ENCODE data around the gene ENOX1. TPM values are rescaled to one million over a fixed set of nuclear protein-coding genes. Genes with fewer than 3 reads are reported as not detected.
A peak's percentile ranks its signal among the peaks of the same experiment; 100 is the strongest.

The ENOX1 gene
- total RNA-seq, 1 donor from 2014 or later = 1.1 TPM

GRCh38 chr13:43362556-43362955, 424.2 kb downstream of the ENOX1 start:
- Mint-ChIP-seq H3K27ac (no peak overlapping the region), H3K9me3 (no peaks in the 10 kb centered on the region), H3K36me3 (no peaks in the 10 kb centered on the region), H3K4me3 (no peak overlapping the region), H3K27me3 (ENCODE audit: insufficient read depth, low read depth) (no peaks in the 10 kb centered on the region), H3K4me1 (peaks cover 24% of the 10 kb centered on the region)
- Histone ChIP-seq H3K9me3 (ENCODE audit: low read depth) (no peaks in the 10 kb centered on the region), H3K9ac (no peak overlapping the region), H3K4me3 (no peak overlapping the region), H3K27ac (no peak overlapping the region), H3K79me2 (ENCODE audit: low read depth) (no peaks in the 10 kb centered on the region), H3K4me2 (no peak overlapping the region), H3K27me3 (no peaks in the 10 kb centered on the region), H3F3A (ENCODE audit: low read depth) (peaks cover 18% of the 10 kb centered on the region), H4K20me1 (ENCODE audit: low read depth) (no peaks in the 10 kb centered on the region), H2AFZ (replicated peaks) (peak overlapping the region; percentile 85), H3K36me3 (no peaks in the 10 kb centered on the region), H3K4me1 (peaks cover 30% of the 10 kb centered on the region)
- TF ChIP-seq CTCF (IDR thresholded peaks at IDR 0.05) (no peak), EZH2 (IDR thresholded peaks at IDR 0.05) (no peak), EZH2phosphoT487 (IDR thresholded peaks at IDR 0.05) (no peak)
- no peak for DNase-seq (ENCODE audit: low spot score)

GRCh38 chr13:43360892-43361610, 425.7 kb downstream of the ENOX1 start:
- H3K36me3 ChIP-seq = no peaks in the 10 kb centered on the region
- no peaks in the 10 kb centered on the region for H3K27me3 ChIP-seq
- DNase-seq (ENCODE audit: low spot score) = no peak
- peaks cover 18% of the 10 kb centered on the region for H3F3A ChIP-seq (ENCODE audit: low read depth)
- Mint-ChIP-seq H3K9me3 (no peaks in the 10 kb centered on the region), H3K4me3 (no peak overlapping the region), H3K4me1 (peaks cover 28% of the 10 kb centered on the region), H3K27ac (no peak overlapping the region), H3K27me3 (ENCODE audit: insufficient read depth, low read depth) (no peaks in the 10 kb centered on the region), H3K36me3 (no peaks in the 10 kb centered on the region)
- H3K4me3 ChIP-seq = no peak overlapping the region
- H4K20me1 ChIP-seq (ENCODE audit: low read depth) = no peaks in the 10 kb centered on the region
- H3K4me1 ChIP-seq = peaks cover 30% of the 10 kb centered on the region
- H3K9me3 ChIP-seq (ENCODE audit: low read depth) = no peaks in the 10 kb centered on the region
- H3K79me2 ChIP-seq (ENCODE audit: low read depth) = no peaks in the 10 kb centered on the region
- H3K27ac ChIP-seq = no peak overlapping the region
- H3K9ac ChIP-seq = no peak overlapping the region
- H2AFZ ChIP-seq (replicated peaks) = no peak overlapping the region
- H3K4me2 ChIP-seq = no peak overlapping the region
- TF ChIP-seq EZH2phosphoT487 (IDR thresholded peaks at IDR 0.05) = no peak
- TF ChIP-seq CTCF (IDR thresholded peaks at IDR 0.05) = no peak
- TF ChIP-seq EZH2 (IDR thresholded peaks at IDR 0.05) = no peak

- Mint-ChIP-seq H3K27me3 (ENCODE audit: insufficient read depth, low read depth) (no peaks in the 10 kb centered on the region), H3K4me1 (peaks cover 31% of the 10 kb centered on the region), H3K4me3 (no peak overlapping the region), H3K9me3 (no peaks in the 10 kb centered on the region), H3K36me3 (no peaks in the 10 kb centered on the region), H3K27ac (no peak overlapping the region)
- Histone ChIP-seq H3K27me3 (no peaks in the 10 kb centered on the region), H3K4me2 (peak overlapping the region; percentile 48), H3K36me3 (no peaks in the 10 kb centered on the region), H3K4me3 (no peak overlapping the region), H3K9me3 (ENCODE audit: low read depth) (no peaks in the 10 kb centered on the region), H3K4me1 (peaks cover 30% of the 10 kb centered on the region), H2AFZ (replicated peaks) (peak overlapping the region; percentile 96), H3K9ac (no peak overlapping the region), H3F3A (ENCODE audit: low read depth) (peaks cover 18% of the 10 kb centered on the region), H3K79me2 (ENCODE audit: low read depth) (no peaks in the 10 kb centered on the region), H4K20me1 (ENCODE audit: low read depth) (no peaks in the 10 kb centered on the region), H3K27ac (no peak overlapping the region)
- TF ChIP-seq CTCF (IDR thresholded peaks at IDR 0.05) (no peak), EZH2 (IDR thresholded peaks at IDR 0.05) (no peak), EZH2phosphoT487 (IDR thresholded peaks at IDR 0.05) (no peak)
- no peak for DNase-seq (ENCODE audit: low spot score)
Measured at GRCh38 chr13:43360171-43360570, 426.6 kb downstream of the ENOX1 start.
